Measurements from ENCODE around the gene SLC22A14. TPM values are rescaled to one million over a fixed set of nuclear protein-coding genes. Genes with fewer than 3 reads are reported as not detected.

The SLC22A14 gene
- total RNA-seq, 1 experiment from 2014 or later = 0.13 TPM

DNA sequence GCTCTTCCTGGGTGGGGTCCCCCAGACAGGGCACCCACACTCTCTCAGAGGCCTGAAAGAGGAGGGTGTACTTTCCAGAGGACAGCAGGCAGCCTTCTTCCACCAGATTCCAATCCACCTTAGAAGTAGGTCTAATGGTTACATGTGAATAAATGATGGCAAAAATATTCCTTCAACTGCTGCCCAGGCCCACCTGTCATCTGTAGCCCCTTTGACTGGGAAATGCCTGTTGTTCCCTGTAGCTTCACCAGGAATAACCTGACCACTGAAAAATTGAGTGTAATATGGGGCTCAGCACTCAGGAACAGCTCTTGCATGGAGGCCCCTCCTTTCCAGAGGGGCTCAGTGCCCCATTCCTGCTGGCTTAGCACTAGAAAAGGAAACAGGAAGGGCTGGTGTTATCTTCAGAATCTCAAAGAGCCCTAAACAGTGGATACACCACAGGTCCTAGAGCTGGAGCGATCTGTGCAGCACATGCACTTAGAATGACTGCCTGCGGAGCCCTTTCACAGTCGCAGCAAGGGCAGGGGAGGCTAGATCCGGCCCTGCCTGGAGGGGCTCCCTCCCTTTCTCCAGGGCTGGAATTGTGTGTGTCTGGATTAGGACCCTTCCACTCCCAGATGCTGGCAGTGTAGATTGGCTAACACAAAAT is 32.1 kb downstream of the SLC22A14 start:
- intact Hi-C loops (cut with micrococcal nuclease; ENCODE audit: unreplicated experiment) (no loop called here), in situ Hi-C loops (cut with HindIII; ENCODE audit: low pct_unique_long_range_greater_than_20kb, low sequenced_read_pairs) (no loop called here)
- no peaks in the 10 kb centered on the region for H3K4me1 ChIP-seq (ENCODE audit: control insufficient read depth, insufficient read depth, low read length)
- BruUV-seq (replicated peaks) = no TSS peak
- ATAC-seq (no peak; the same call in 1 of the 2 replicates), DNase-seq (ENCODE audit: low read depth, low spot score) (no peak)
- ChIA-PET POLR2A (no interaction called here), CTCF (no interaction called here)
- H3K4me3 ChIP-seq (ENCODE audit: low read depth in 2 of 2, low read length in 2 of 2) = no peak overlapping the region
- TF ChIP-seq, protein P1, sequence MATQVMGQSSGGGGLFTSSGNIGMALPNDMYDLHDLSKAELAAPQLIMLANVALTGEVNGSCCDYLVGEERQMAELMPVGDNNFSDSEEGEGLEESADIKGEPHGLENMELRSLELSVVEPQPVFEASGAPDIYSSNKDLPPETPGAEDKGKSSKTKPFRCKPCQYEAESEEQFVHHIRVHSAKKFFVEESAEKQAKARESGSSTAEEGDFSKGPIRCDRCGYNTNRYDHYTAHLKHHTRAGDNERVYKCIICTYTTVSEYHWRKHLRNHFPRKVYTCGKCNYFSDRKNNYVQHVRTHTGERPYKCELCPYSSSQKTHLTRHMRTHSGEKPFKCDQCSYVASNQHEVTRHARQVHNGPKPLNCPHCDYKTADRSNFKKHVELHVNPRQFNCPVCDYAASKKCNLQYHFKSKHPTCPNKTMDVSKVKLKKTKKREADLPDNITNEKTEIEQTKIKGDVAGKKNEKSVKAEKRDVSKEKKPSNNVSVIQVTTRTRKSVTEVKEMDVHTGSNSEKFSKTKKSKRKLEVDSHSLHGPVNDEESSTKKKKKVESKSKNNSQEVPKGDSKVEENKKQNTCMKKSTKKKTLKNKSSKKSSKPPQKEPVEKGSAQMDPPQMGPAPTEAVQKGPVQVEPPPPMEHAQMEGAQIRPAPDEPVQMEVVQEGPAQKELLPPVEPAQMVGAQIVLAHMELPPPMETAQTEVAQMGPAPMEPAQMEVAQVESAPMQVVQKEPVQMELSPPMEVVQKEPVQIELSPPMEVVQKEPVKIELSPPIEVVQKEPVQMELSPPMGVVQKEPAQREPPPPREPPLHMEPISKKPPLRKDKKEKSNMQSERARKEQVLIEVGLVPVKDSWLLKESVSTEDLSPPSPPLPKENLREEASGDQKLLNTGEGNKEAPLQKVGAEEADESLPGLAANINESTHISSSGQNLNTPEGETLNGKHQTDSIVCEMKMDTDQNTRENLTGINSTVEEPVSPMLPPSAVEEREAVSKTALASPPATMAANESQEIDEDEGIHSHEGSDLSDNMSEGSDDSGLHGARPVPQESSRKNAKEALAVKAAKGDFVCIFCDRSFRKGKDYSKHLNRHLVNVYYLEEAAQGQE (IDR thresholded peaks at IDR 0.05; ENCODE audit: insufficient read depth in 1 of 2, low read depth in 2 of 2, low read length in 1 of 2) = no peak
- TF ChIP-seq, protein P2, sequence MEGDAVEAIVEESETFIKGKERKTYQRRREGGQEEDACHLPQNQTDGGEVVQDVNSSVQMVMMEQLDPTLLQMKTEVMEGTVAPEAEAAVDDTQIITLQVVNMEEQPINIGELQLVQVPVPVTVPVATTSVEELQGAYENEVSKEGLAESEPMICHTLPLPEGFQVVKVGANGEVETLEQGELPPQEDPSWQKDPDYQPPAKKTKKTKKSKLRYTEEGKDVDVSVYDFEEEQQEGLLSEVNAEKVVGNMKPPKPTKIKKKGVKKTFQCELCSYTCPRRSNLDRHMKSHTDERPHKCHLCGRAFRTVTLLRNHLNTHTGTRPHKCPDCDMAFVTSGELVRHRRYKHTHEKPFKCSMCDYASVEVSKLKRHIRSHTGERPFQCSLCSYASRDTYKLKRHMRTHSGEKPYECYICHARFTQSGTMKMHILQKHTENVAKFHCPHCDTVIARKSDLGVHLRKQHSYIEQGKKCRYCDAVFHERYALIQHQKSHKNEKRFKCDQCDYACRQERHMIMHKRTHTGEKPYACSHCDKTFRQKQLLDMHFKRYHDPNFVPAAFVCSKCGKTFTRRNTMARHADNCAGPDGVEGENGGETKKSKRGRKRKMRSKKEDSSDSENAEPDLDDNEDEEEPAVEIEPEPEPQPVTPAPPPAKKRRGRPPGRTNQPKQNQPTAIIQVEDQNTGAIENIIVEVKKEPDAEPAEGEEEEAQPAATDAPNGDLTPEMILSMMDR (IDR thresholded peaks at IDR 0.05) = no peak
- TF ChIP-seq TCF7L2 (IDR thresholded peaks at IDR 0.05; ENCODE audit: low read depth, low read length) = no peak
- no peak for TF ChIP-seq POLR2AphosphoS5 (IDR thresholded peaks at IDR 0.05; ENCODE audit: low read depth, low read length)
- TF ChIP-seq SIN3A (IDR thresholded peaks at IDR 0.05; ENCODE audit: borderline replicate concordance, insufficient read depth, low read depth, low read length) = no peak
- H3K36me3 ChIP-seq (ENCODE audit: control insufficient read depth, insufficient read depth, low read length) = no peaks in the 10 kb centered on the region
- no peaks in the 10 kb centered on the region for H3K27me3 ChIP-seq (ENCODE audit: control insufficient read depth, insufficient read depth, low read length)
- no peaks in the 10 kb centered on the region for H3K9me3 ChIP-seq (ENCODE audit: control insufficient read depth, insufficient read depth, low read depth, low read length)
- H3K27ac ChIP-seq (ENCODE audit: low read length) = no peak overlapping the region

GRCh38 chr3:38314764-38315487 is 32.8 kb downstream of the SLC22A14 start:
- no peak for ATAC-seq
- CTCF ChIA-PET = no interaction called here
- intact Hi-C loops (cut with micrococcal nuclease; ENCODE audit: unreplicated experiment) (no loop called here), in situ Hi-C loops (cut with HindIII; ENCODE audit: low pct_unique_long_range_greater_than_20kb, low sequenced_read_pairs) (no loop called here)
- no peaks in the 10 kb centered on the region for H3K4me1 ChIP-seq (ENCODE audit: control insufficient read depth, insufficient read depth, low read length)
- H3K9me3 ChIP-seq (ENCODE audit: control insufficient read depth, insufficient read depth, low read depth, low read length) = no peaks in the 10 kb centered on the region
- POLR2A ChIA-PET = interaction anchor here (0.6 kb wide), 1 partner anchor 12 kb away, joined by 3 read pairs; no protein-coding TSS in a partner anchor
- no peak overlapping the region for H3K27ac ChIP-seq (ENCODE audit: low read length)
- TF ChIP-seq, protein P1 (IDR thresholded peaks at IDR 0.05; ENCODE audit: insufficient read depth in 1 of 2, low read depth in 2 of 2, low read length in 1 of 2) = no peak
- TF ChIP-seq POLR2AphosphoS5 (IDR thresholded peaks at IDR 0.05; ENCODE audit: low read depth, low read length) (no peak), TCF7L2 (IDR thresholded peaks at IDR 0.05; ENCODE audit: low read depth, low read length) (no peak), SIN3A (IDR thresholded peaks at IDR 0.05; ENCODE audit: borderline replicate concordance, insufficient read depth, low read depth, low read length) (no peak)
- TF ChIP-seq, protein P2 (IDR thresholded peaks at IDR 0.05) = no peak
- DNase-seq (ENCODE audit: low read depth, low spot score) = no peak
- no TSS peak for BruUV-seq (replicated peaks)
- no peaks in the 10 kb centered on the region for H3K27me3 ChIP-seq (ENCODE audit: control insufficient read depth, insufficient read depth, low read length)
- H3K4me3 ChIP-seq (ENCODE audit: low read depth in 2 of 2, low read length in 2 of 2) = no peak overlapping the region
- H3K36me3 ChIP-seq (ENCODE audit: control insufficient read depth, insufficient read depth, low read length) = no peaks in the 10 kb centered on the region

All from Panc1 (cell line).